Right lobe of liver (tissue), 4 donors: Measurements from ENCODE around the gene BCAR3.

Source experiments
- CTCF ChIP-seq, 4 donors: fragments of 200-600 bp in 3 of 4; fragments of 450-650 bp in 1 of 4; IDR thresholded peaks; one replicate each; pipeline versions ENCODE4 v1.5.1 to v1.8.0; 2016 to 2022; ENCODE audit warnings: antibody characterized with exemption in 4 of 4, mild to moderate bottlenecking in 2 of 4
- POLR2A ChIP-seq: fragments of 450-650 bp; IDR thresholded peaks from one replicate; pipeline ENCODE4 v1.6.1; 2017; ENCODE audit warnings: antibody characterized with exemption, mild to moderate bottlenecking
- donor health status: DM: no; HTN: no; CAD: no.
- donor health status: DM: no; HTN: no; CAD: no.
- donor health status: DM: no; HTN: yes; CAD: no.

GRCh38 chr1:93519199-93519829, 162.3 kb downstream of the BCAR3 start:
- no peak for TF ChIP-seq CTCF (IDR thresholded peaks at IDR 0.05)
- TF ChIP-seq POLR2A = no peak
